SU-DHL-6 (cell line): ENCODE data around the gene CUL1.

Experiments used
- H2AFZ ChIP-seq: fragments of 200-600 bp; sonication (generic); 2 replicates; pipeline ENCODE4 v1.6.1; 2014; ENCODE audit warnings: low read depth, mild to moderate bottlenecking, moderate library complexity, mixed read lengths, antibody characterized with exemption, low read length; ENCODE audit not compliant: severe bottlenecking
- H3F3A ChIP-seq: fragments of 200-600 bp; shearing (Covaris generic); 2 replicates; pipeline ENCODE4 v1.6.0; 2016; ENCODE audit warnings: antibody characterized with exemption, mild to moderate bottlenecking; ENCODE audit not compliant: insufficient read depth
- H3K27ac ChIP-seq: fragments of 200-600 bp; sonication (generic); 2 replicates; pipeline ENCODE4 v1.5.1; 2016; ENCODE audit warnings: low read depth, mild to moderate bottlenecking, low read length, moderate library complexity, mixed read lengths
- H3K27me3 ChIP-seq: fragments of 200-600 bp; sonication (generic), shearing (Covaris generic); 2 replicates; pipeline ENCODE4 v1.6.0; 2014; ENCODE audit warnings: mild to moderate bottlenecking, low read length
- H3K36me3 ChIP-seq: fragments of 200-600 bp; sonication (generic); 2 replicates; pipeline ENCODE4 v1.6.1; 2014; ENCODE audit warnings: mild to moderate bottlenecking, low read length, mixed read lengths
- H3K4me2 ChIP-seq: fragments of 300-600, 200-600 bp; shearing (Covaris generic), sonication (generic); 2 replicates; pipeline ENCODE4 v1.6.0; 2014; ENCODE audit warnings: low read length, low read depth, mild to moderate bottlenecking; ENCODE audit not compliant: poor library complexity, severe bottlenecking
- H3K4me3 ChIP-seq: fragments of 200-600 bp; sonication (generic); 2 replicates; pipeline ENCODE4 v1.5.1; 2014; ENCODE audit warnings: antibody characterized with exemption, low read length, mild to moderate bottlenecking, mixed read lengths; ENCODE audit not compliant: insufficient read depth, poor library complexity, severe bottlenecking
- H3K79me2 ChIP-seq: fragments of 200-600 bp; sonication (generic); 2 replicates; pipeline ENCODE4 v1.6.1; 2014; ENCODE audit warnings: mild to moderate bottlenecking, low read length, moderate library complexity; ENCODE audit not compliant: insufficient read depth
- H3K9ac ChIP-seq: fragments of 200-600 bp; sonication (generic); 2 replicates; pipeline ENCODE4 v1.7.0; 2014; ENCODE audit warnings: mild to moderate bottlenecking, low read length
- H3K9me2 ChIP-seq: fragments of 200-600 bp; sonication (generic); replicated peaks from 2 replicates; pipeline ENCODE4 v1.6.1; 2014; ENCODE audit warnings: low read length; ENCODE audit not compliant: insufficient read depth
- H3K9me3 ChIP-seq: fragments of 200-600 bp; sonication (generic); 2 replicates; pipeline ENCODE4 v1.6.1; 2014; ENCODE audit warnings: low read length, mixed read lengths; ENCODE audit not compliant: insufficient read depth
- H4K20me1 ChIP-seq: fragments of 200-600 bp; sonication (generic); 2 replicates; pipeline ENCODE4 v1.6.1; 2014; ENCODE audit warnings: low read depth, mild to moderate bottlenecking, antibody characterized with exemption, low read length, moderate library complexity, mixed read lengths
- EZH2phosphoT487 ChIP-seq: fragments of 200-600 bp; sonication (generic), shearing (Covaris generic); conservative IDR thresholded peaks from 2 replicates; pipeline ENCODE4 v1.6.1; 2018; ENCODE audit warnings: mild to moderate bottlenecking, antibody characterized with exemption, low read length, moderate library complexity, mixed read lengths
- TF ChIP-seq, protein P1 (sequence below): fragments of 200-600 bp; sonication (generic); IDR thresholded peaks from one replicate; pipeline ENCODE4 v1.5.1; 2017; ENCODE audit warnings: antibody characterized with exemption, mild to moderate bottlenecking, low read length, moderate library complexity; ENCODE audit not compliant: insufficient read depth, poor library complexity, severe bottlenecking

Gene CUL1

GRCh38 chr7:148772297-148773089 is 73.8 kb downstream of the CUL1 start:
- H4K20me1 ChIP-seq = no peaks in the 10 kb centered on the region
- H3K27ac ChIP-seq = no peak overlapping the region
- H3K27me3 ChIP-seq = no peaks in the 10 kb centered on the region
- H3F3A ChIP-seq = no peaks in the 10 kb centered on the region
- H3K9ac ChIP-seq = no peak overlapping the region
- no peak overlapping the region for H3K4me3 ChIP-seq
- H3K79me2 ChIP-seq = no peaks in the 10 kb centered on the region
- no peaks in the 10 kb centered on the region for H3K9me3 ChIP-seq
- no peak overlapping the region for H3K4me2 ChIP-seq
- no peak for TF ChIP-seq EZH2phosphoT487
- TF ChIP-seq, protein P1, sequence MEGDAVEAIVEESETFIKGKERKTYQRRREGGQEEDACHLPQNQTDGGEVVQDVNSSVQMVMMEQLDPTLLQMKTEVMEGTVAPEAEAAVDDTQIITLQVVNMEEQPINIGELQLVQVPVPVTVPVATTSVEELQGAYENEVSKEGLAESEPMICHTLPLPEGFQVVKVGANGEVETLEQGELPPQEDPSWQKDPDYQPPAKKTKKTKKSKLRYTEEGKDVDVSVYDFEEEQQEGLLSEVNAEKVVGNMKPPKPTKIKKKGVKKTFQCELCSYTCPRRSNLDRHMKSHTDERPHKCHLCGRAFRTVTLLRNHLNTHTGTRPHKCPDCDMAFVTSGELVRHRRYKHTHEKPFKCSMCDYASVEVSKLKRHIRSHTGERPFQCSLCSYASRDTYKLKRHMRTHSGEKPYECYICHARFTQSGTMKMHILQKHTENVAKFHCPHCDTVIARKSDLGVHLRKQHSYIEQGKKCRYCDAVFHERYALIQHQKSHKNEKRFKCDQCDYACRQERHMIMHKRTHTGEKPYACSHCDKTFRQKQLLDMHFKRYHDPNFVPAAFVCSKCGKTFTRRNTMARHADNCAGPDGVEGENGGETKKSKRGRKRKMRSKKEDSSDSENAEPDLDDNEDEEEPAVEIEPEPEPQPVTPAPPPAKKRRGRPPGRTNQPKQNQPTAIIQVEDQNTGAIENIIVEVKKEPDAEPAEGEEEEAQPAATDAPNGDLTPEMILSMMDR = no peak
- H2AFZ ChIP-seq = no peak overlapping the region
- peaks cover 11% of the 10 kb centered on the region for H3K36me3 ChIP-seq
- no peaks in the 10 kb centered on the region for H3K9me2 ChIP-seq

- Histone ChIP-seq H4K20me1 (no peaks in the 10 kb centered on the region), H3K36me3 (peaks cover 8% of the 10 kb centered on the region; the same call in 1 of the 2 replicates), H3K27me3 (no peaks in the 10 kb centered on the region), H3K79me2 (no peaks in the 10 kb centered on the region), H3K9me2 (no peaks in the 10 kb centered on the region), H3K9ac (no peak overlapping the region), H3K27ac (no peak overlapping the region), H3K9me3 (no peaks in the 10 kb centered on the region), H2AFZ (no peak overlapping the region), H3K4me3 (no peak overlapping the region), H3F3A (no peaks in the 10 kb centered on the region), H3K4me2 (no peak overlapping the region)
- no peak for TF ChIP-seq EZH2phosphoT487
- TF ChIP-seq, protein P1 = no peak
These were observed 74.6 kb downstream of the CUL1 start for GRCh38 chr7:148773334-148773733.

DNA sequence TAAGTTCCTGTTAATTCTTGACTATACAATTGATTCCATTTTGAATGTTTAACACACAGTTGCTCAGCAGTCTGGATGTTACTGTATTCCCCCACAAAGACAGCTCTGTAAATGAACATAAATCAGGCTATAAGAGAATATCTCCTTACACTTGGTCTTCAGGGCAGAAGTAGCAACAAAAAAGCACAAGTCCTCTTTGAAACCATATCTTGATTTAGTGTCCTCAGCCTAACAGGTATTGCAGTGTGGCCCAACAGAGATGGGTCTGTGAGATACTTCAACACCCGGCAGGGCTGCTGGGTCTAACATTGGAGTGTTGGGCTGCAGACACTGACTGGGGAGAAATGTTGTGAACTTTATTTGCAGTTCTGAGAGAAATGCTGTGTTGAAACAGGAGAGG is 75.8 kb downstream of the CUL1 start:
- TF ChIP-seq, protein P1 = no peak
- no peak for TF ChIP-seq EZH2phosphoT487
- H3K9ac ChIP-seq = no peak overlapping the region
- no peaks in the 10 kb centered on the region for H3K27me3 ChIP-seq
- no peak overlapping the region for H3K27ac ChIP-seq
- H3K36me3 ChIP-seq = peaks cover 3% of the 10 kb centered on the region; the same call in 1 of the 2 replicates
- H3K79me2 ChIP-seq = no peaks in the 10 kb centered on the region
- H2AFZ ChIP-seq = no peak overlapping the region
- H3F3A ChIP-seq = no peaks in the 10 kb centered on the region
- H3K9me2 ChIP-seq = no peaks in the 10 kb centered on the region
- no peaks in the 10 kb centered on the region for H3K9me3 ChIP-seq
- no peaks in the 10 kb centered on the region for H4K20me1 ChIP-seq
- no peak overlapping the region for H3K4me2 ChIP-seq
- no peak overlapping the region for H3K4me3 ChIP-seq
